ENCODE data around the gene HMGCS2.
"Not testable (repeated sequence)": the region's sequence is repeated elsewhere in the genome, so short reads cannot be mapped to it uniquely, and the experiment has no call there.

Gene HMGCS2

DNA sequence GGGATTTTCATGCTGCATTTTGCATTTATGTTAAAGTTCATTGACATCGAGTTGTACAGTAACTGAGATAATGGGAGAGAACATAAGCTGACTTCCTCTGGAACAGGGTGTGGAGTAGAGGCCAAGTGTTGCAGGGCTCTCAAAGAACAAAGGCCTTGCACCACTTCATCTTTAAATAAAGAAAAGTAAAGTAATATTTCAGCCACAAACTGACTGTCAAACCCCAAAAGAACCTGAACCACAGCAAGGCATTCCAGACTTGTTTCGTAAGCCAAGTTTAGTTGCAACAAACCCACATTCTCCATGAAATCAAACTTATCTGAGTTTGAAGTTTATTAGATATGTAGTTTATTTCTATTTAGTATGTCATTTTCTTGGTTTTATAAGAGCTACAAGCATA, 19.1 kb upstream of the HMGCS2 start:
- no peak for DNase-seq

DNA sequence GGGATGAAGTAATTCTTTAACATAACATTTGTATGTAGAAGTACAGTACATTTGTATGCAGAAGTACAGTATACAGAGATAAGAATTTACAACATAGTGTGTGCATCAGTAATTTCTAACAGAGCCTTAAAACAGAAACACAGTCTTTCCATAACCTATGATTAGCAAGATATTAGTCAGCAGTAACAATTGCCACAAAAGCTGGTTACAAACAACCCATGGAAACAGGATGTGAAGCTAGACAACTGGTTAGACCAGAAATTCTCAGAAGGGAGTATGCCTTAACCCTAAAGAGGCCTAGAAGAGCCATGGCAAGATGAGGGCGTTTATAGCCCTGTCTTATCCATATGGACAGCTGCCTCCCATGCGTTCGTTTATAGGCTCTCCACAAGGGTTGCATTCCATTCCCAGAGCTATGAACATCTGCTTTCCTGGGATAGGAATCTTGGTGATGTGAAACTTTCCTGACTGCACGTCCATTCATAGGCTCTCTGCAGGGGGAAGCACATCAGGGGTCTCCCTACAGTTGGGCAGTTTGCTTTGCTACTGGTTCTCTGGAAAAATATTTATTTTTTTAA, 17.9 kb upstream of the HMGCS2 start:
- not testable (repeated sequence) for DNase-seq

DNA sequence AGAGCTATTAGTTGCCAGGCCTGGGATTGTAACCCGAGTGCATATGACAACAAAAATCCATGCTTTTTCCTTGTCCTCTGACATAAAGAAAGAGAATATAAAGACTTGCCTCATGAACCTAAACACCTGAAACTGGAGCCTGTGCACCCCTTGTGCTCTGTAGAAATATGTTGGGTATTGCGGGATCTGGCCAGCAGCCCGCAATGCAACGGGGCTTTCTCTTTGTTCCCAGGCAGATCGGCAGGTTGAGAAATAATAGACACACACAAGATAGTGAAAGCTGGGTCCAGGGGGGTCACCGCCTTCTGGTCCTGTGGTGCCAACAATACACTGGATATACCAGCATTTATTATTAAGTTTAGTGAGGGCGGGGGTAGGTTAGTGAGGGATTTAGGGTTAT, 17.3 kb upstream of the HMGCS2 start:
- not testable (repeated sequence) for DNase-seq

DNA sequence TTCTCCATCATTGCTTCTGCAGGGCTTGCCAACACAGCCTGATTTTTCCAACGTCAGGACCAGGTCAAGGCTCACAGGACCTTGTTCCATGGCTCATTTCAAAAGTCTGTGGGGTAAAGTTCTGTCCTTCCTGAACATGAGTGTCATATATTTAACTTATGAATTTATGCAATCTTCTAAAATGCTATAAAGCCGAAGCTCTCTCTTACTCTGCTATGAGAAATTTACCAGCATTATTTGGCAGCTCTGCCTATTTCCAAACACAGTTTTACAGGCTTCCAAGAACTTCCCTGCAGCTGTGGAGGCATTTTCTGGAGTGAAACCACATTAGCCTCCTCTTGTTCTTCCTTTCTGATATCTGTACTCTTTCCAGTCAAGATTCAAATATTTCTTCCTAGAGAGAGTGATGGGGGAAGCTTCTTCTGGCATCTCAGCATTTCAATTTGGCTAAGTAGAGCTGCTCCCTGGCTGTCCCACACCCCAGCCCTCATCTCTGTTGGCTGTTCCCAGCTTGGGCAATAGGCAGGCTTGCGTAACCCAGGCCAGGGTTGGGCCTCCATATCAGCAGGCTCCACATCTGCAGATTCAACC, 15.6 kb upstream of the HMGCS2 start:
- no peak for DNase-seq

DNA sequence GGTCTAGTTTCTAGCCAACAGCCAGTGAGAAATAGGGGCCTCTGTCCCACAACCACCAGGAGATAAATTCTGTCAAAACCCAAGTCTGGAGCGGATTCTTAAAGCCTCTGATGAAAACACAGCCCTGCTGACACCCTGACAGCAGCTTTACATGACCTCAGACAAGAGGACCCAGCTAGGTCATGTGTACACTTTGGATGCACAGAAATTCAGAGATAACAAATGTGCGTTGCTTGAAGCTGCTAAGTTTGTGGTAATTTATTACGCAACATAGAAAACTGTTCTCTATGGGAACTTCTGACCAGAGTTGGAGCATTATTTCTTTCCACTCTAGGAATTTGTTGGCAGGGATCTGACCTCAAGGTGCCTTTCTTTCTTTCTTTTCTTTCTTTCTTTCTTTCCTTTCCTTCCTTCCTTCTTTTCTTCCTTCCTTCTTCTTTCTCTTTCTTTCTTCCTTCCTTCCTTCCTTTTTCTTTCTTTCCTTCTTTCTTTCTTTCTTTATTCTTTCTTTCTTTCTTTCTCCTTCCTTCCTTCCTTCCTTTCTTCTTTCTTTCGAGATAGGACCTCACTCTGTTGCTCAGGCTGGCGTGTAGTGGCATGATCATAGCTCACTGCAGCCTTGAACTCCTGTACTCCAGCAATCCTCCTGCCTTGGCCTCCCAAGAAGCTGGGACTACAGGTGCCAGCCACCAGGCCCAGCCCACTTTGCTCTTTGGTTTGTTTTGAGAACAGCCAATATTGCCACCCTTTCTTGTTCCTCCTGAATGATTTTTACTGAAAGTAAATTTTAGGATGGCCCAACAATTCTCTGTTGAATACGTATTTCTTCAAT, 14.9 kb upstream of the HMGCS2 start:
- DNase-seq: no peak

DNA sequence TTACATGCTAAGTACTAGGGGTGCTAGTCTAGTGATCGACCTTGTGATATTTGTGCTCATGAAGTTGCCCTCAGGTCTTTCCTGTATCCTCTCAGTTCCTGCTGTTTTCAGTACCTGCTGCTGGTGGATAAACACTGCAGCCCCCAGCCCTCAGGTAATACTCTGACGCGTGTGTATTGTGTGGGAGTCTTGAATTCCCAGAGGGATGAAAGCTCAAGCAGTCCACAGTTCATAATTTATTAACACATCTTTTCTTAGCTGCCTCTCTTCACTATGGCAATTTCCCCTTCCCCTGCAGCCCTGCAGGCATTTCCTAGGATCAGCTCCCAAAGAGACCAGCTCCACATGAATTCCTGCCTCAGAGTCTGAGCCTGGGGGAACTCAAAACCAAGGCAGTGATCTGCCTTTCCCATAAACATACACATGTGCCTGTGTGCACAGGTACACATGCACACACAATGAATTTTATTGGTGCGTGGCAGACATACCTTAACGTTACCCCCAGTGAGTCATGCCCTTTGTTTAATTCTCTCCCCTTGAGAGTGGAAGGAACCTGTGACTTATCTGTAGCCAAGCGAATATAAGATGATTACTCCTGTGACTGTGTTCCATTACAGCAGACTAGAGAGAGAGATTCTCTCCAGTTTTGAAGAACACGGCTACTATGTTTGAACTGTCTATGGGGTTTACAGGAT, 14.1 kb upstream of the HMGCS2 start:
- DNase-seq: no peak

DNA sequence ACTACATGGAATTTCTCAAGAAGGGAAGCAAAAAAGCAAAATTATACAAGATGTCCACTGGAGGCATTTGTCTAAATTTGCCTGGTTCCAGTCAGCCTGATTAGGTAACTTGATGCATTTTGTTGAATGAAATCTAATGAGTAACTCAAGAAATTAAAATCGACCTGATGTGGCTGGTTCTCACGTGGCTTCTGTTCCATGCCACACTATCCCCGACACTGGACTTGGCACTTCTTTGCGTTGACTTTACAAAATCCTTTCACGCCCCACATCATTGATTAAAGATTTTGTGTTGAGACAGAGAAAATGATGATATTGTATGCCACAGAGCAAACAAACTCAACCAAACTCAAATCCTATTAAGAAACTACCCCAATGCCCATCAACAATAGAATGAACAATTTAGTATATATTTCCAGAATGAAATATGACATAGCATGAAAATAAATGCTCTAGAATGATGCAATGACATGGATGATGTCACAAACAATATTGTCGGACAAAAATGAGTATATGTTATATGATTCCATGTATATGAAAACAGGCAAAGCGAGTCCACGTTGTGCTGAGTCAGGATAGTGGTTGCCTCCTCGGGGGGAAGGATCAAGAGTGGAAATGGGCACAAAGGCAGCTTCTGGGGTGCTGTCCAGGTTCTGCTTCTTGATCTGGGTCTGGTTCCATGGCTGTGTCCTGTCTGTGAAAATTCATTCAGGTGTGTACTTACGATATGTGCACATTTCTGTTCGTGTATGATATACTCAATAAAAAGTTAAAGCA, 12.9 kb upstream of the HMGCS2 start:
- DNase-seq: no peak

DNA sequence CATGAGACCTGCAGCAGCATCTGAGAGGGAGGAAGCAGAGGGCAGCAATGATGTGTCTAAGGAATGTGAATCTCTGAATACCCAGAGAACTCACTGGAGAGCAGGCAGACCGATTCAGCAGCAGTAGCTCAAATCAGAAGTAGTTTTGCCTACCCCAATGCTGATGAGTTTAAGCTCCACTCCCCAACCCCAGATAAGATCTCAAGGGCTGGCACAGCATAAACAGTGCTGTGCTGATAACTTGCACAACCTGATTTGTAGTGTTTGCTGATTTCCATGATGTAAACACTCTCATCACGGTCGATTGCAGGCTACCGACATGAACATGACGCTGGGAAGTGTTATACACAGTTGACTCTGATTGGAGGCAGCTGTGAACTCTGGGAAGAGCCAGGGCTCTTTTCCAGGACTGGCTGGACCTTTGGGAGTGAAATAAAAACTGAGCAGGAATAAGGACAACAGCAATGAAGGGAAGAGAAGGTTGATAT, 11.2 kb upstream of the HMGCS2 start:
- DNase-seq: no peak

DNA sequence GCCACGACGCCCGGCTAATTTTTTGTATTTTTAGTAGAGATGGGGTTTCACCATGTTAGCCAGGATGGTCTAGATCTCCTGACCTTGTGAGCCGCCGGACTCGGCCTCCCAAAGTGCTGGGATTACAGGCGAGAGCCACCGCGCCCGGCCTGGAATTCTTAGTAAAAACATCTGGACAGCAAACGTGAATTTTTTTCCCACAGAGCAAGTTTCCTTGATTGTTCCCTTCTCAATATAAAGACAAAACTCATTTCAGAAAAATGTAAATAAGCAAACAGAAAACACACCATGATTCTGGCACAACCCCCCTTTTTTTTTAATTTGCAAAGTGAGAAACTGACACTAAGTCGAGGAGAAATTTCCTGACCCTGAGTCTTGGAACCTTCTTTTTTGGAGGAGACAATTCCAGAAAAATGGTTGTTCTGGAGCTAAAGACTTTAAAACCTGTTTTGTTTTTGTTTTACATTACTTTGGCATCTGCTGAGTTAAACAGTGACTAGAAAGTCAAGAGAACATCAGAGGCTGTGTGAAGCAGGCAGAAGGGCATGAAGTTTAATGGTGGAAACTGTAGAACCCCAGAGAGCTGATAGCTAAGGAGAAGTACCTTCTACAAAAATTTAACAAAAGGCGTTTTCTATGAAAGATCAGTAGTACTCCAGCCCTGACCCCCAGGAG, 10.3 kb upstream of the HMGCS2 start:
- DNase-seq: no peak

DNA sequence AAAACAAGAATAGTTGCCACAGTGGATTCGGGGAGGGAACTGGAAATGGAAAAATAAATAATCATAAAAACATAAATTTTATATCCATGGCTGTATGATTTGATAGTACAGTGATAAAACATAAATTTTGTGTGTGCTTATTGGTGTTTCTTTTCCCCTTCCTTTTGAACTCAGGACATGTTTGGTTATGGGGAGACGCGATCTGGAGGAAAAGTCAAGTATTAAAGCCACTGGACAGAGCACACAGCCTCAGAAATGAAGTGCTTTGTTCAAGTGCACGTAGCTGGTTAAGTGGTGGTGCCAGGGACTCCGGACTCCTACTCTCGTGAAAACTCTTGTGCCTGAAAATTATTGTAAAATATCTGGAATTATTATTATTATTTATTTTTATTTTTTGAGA, 9.7 kb upstream of the HMGCS2 start:
- no peak for DNase-seq

DNA sequence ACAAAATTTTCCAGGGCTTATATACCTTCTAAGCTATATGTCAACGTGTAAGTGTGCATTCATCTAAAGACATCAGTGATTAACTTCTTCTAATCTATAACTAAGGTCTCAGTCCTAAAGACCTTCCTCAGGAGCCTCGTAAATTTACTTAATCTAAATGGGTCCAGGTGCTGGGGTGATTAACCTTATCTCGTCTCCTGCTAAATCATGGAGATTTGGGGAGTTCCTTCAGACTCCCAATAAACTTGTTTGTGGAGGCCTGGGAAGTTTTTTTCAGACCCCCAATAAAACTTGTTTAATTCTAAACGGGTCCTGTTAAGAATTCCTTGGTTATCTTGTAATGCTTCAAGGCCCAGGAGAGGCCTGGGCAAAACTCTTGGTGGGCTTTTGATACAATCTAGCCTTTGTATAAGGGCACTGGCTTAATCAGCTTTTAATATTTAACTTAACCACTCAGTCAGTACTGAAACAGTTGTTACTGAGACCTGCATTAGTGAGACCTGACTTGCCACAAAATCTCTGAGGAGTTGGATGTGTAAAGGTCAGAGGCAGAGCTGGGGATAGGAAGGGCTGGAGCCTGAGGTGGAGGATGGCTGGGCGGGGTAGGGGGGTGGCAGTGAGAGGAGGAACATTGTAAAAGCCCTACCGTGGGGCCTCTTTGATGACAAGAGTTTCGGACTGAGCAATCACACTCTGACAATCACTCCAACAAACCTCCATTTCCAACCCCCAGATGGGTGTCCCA, 6.2 kb upstream of the HMGCS2 start:
- no peak for DNase-seq

DNA sequence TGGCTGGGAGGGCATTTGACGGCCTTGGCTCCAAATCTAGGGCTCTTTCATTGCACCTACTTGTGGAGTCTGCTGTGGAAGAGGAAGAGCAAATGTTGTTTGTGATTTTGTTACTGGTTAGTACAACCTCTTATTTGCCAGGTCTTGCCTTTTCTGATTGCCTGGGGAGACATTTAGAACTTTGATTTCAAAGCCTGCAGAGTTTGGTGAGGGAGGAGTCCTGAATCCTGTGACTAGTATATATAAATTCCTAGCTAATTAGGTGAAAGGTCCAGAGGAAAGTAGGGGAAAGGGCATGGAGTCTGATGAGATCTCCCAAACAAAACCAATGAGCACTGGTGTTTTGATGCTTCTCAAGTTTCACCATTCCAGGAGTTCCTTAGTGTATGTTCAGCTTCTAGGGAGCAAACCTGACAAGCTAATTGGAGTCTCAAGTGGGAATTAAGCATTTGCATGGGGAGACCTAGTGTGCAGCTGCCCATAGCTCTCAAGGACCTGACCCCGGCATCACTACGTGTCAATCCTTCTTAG, 5.1 kb upstream of the HMGCS2 start:
- no peak for DNase-seq

DNA sequence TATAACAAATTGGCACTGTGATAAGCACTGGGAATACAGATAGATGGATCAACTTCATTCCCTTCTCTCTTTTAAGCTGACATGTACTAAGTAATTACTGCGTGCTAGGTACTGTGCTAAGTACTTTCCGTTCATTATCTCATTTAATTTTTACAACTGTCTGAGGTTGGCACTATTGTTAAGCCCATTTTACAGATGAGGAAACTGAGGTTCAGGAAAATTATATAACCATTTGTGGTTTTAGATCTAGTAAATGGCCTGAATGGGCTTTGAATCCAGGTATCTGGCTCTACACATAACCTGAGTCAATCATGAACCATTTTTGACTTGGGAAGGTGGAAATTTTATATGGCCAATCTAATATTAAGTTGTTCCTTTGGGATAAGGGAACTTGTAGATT, 3.6 kb upstream of the HMGCS2 start:
- DNase-seq: no peak

DNA sequence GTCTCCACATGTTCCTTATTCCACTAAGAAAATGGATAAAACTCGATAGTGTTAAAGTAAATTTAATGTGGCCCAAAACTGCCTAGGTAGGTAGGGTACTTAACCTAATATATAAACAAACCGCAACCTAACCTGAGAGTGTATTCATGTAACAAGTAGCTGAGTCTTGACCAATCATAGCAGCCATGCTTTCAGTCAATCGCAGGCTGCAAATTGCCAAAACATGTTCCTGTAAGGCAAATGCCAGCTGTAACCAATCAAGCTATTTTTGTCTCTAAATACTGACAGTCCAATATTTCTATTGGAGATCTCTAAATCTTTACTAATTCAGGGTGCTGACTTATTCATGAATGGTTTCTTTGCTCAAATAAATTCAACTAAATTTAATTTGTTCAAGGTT, 3.1 kb upstream of the HMGCS2 start:
- no peak for DNase-seq

DNA sequence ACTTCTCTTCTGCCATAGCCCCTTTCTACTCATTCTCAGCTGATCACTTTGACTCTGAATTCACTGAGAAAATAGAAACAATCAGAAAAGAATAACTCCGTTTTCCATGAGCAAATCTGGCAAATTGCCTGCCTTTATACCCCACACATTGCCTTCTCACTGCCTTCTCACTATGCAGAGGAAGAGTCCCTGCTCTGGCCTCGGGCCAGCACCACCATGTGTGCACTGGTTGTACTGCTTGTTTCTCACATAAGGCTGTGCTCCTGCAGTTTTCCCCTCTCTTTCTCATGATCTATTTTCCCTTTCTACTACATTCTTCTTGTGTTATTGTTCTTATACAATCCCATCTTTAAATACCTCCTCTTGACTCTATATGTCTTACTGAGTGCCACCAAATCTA, 2.3 kb upstream of the HMGCS2 start:
- no peak for DNase-seq

DNA sequence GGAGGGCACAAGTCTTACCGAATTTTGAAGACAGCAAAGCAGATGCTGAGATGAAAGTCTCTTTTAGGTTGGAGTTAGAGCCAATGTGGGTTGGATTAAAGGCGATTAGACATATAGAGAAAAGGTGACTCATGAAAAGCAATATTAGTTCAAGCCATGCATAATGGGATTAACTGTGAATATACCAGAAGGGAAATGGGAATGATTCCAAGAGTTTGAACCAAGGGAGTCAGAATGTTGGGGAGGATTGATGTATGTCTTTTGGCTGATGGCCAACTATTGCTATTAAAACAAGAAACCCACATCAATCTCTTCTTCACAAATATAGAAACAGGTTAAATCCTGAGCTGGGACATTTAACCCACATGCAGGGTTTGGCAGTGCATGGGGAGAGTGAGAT, 1.2 kb downstream of the HMGCS2 start:
- DNase-seq: no peak

DNA sequence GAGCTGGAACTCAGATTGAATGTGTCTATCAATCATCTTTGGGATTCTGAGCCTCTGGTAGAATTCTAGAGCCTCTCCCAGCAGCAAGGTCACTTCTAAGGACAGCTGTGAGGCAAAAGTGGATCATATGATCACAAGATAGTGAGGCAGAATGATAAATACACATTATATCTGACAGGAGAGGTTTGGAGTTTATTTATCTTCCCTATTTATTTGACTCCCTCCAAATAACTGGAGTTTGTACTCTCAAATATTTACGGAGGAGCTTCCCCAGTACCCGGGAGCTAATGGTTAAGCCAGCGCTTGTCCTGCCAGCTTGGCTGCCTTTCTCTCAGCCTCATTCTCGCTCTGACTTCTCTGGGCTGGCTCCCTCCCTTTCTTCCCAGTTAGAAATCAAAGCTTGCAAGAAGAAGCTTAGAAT, 2.3 kb downstream of the HMGCS2 start:
- no peak for DNase-seq

DNA sequence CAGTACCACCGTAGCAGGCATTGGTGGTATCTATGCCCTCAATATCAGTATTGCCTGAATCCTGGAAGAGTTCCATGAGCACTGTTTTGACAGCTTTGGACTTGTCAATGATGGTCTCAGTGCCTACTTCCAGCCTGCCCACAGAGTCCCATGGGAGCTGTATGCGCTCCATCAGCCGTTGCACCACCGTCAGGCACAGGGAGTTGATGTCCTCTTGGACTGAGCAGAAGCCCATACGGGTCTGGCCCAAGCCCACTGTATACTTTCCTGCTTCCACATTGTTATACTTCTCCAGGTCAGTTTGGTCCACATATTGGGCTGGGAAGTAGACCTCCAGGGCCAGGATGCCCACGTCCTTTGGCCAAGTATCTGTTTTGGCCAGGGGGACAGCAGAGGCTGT, 4.5 kb downstream of the HMGCS2 start:
- DNase-seq: no peak

DNA sequence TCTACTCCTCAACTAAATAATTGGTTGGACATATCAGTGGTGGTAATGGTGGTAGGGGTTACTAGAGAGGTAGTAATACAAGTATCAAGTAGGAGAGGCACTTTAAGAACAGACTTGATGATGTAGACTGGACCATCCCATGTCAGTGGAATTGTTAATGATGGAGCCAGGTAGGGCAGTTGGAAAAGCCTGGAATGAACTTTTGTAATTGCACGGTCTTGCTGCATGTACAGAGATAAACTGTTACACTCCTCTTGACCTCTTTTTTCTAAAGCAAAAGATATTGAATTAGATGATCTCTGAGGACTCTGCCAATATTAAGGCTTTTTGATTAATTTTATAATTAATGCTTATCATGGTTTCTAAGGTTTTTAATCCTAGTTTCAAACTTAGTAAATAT, 5.8 kb downstream of the HMGCS2 start:
- no peak for DNase-seq

DNA sequence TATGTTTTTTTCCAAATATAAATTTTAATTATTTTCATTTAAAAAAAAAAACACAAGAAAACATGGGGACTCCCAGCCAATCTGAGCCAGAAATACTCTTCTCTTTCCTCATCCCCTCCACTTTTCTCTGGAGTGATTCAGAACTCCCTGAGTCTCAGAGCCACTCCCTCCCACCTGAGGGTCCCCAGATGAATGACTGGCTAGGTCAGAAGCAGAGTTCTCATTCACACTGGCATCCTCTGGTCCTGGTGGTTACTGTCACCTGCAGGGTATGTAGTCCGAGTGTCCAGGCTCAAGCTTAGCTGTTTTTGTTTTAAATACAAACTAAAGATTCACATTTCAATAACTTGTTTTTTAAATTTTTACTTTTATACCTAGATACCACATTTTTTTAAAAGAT, 6.3 kb downstream of the HMGCS2 start:
- DNase-seq: no peak

DNA sequence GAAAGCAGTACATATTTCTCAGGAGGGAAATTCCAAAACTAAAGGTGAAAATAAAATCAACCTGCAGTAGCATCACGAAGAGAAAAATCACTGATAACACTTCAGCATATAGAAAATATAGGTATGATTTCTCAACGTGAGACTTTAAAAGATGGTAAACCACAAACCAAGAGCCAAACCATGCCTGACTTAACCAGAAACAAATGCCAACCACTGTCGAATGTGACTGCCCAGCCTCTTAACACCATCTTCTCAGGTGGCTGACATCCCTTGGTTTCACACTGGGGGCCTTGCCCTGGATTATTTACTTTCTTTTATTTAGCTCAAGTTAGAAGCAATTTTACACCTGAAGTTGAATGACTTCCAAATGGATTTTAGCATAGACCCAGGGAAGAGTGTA, 10.1 kb downstream of the HMGCS2 start:
- no peak for DNase-seq
